ENCODE results near the gene ST6GALNAC4. TPM values are rescaled to one million over a fixed set of nuclear protein-coding genes. Genes with fewer than 3 reads are reported as not detected.
A peak's percentile ranks its signal among the peaks of the same experiment; 100 is the strongest.

Gene ST6GALNAC4
- total and polyA plus RNA-seq, 9 of the 15 experiments (the other 6 are each of a cell fraction or from before 2014, with no cell fraction given) = 2.6 to 43.1 (median 15.4) TPM

DNA sequence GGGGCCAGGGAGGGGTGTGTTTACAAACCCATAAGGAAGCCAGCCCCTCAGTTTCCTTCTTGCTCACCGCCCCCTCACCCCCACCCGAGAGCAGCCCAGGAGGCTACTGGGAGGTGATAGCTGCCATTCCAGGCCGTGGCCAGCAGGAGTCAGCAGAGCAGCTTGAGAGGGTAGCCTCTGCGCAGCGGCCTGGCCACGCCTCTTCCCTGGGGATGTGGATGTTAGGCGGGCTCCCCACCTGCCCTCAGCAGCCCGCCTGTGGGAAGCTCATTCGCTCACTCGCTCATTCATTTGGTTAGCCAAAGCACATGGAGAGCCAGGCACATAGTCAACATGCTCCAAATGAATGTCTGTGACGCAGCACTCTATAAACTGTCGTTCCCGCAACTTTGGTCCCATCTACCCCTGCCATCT, 26.9 kb upstream of the ST6GALNAC4 start (continued):
- TF ChIP-seq, protein P1, sequence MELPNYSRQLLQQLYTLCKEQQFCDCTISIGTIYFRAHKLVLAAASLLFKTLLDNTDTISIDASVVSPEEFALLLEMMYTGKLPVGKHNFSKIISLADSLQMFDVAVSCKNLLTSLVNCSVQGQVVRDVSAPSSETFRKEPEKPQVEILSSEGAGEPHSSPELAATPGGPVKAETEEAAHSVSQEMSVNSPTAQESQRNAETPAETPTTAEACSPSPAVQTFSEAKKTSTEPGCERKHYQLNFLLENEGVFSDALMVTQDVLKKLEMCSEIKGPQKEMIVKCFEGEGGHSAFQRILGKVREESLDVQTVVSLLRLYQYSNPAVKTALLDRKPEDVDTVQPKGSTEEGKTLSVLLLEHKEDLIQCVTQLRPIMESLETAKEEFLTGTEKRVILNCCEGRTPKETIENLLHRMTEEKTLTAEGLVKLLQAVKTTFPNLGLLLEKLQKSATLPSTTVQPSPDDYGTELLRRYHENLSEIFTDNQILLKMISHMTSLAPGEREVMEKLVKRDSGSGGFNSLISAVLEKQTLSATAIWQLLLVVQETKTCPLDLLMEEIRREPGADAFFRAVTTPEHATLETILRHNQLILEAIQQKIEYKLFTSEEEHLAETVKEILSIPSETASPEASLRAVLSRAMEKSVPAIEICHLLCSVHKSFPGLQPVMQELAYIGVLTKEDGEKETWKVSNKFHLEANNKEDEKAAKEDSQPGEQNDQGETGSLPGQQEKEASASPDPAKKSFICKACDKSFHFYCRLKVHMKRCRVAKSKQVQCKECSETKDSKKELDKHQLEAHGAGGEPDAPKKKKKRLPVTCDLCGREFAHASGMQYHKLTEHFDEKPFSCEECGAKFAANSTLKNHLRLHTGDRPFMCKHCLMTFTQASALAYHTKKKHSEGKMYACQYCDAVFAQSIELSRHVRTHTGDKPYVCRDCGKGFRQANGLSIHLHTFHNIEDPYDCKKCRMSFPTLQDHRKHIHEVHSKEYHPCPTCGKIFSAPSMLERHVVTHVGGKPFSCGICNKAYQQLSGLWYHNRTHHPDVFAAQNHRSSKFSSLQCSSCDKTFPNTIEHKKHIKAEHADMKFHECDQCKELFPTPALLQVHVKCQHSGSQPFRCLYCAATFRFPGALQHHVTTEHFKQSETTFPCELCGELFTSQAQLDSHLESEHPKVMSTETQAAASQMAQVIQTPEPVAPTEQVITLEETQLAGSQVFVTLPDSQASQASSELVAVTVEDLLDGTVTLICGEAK (IDR thresholded peaks at IDR 0.05) = no peak
- TF ChIP-seq, protein P1 (CRISPR knock-in tag; IDR thresholded peaks at IDR 0.05) = no peak
- TF ChIP-seq ZBTB17 (CRISPR knock-in tag; IDR thresholded peaks at IDR 0.05) (no peak), TGIF2 (CRISPR knock-in tag; IDR thresholded peaks at IDR 0.05) (no peak), NCOA4 (IDR thresholded peaks at IDR 0.05; ENCODE audit: partially characterized antibody) (no peak), JUN (IDR thresholded peaks at IDR 0.05; ENCODE audit: borderline replicate concordance, low read depth, low read length) (peak; percentile 19; the same call in 1 of the 2 replicates), JUN (CRISPR knock-in tag; IDR thresholded peaks at IDR 0.05; ENCODE audit: borderline replicate concordance) (no peak), ZNF584 (CRISPR knock-in tag; IDR thresholded peaks at IDR 0.05; ENCODE audit: low read depth) (no peak)
- TF ChIP-seq, protein P2, sequence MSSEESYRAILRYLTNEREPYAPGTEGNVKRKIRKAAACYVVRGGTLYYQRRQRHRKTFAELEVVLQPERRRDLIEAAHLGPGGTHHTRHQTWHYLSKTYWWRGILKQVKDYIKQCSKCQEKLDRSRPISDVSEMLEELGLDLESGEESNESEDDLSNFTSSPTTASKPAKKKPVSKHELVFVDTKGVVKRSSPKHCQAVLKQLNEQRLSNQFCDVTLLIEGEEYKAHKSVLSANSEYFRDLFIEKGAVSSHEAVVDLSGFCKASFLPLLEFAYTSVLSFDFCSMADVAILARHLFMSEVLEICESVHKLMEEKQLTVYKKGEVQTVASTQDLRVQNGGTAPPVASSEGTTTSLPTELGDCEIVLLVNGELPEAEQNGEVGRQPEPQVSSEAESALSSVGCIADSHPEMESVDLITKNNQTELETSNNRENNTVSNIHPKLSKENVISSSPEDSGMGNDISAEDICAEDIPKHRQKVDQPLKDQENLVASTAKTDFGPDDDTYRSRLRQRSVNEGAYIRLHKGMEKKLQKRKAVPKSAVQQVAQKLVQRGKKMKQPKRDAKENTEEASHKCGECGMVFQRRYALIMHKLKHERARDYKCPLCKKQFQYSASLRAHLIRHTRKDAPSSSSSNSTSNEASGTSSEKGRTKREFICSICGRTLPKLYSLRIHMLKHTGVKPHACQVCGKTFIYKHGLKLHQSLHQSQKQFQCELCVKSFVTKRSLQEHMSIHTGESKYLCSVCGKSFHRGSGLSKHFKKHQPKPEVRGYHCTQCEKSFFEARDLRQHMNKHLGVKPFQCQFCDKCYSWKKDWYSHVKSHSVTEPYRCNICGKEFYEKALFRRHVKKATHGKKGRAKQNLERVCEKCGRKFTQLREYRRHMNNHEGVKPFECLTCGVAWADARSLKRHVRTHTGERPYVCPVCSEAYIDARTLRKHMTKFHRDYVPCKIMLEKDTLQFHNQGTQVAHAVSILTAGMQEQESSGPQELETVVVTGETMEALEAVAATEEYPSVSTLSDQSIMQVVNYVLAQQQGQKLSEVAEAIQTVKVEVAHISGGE (CRISPR knock-in tag; IDR thresholded peaks at IDR 0.05) = no peak
- TF ChIP-seq, protein P3, sequence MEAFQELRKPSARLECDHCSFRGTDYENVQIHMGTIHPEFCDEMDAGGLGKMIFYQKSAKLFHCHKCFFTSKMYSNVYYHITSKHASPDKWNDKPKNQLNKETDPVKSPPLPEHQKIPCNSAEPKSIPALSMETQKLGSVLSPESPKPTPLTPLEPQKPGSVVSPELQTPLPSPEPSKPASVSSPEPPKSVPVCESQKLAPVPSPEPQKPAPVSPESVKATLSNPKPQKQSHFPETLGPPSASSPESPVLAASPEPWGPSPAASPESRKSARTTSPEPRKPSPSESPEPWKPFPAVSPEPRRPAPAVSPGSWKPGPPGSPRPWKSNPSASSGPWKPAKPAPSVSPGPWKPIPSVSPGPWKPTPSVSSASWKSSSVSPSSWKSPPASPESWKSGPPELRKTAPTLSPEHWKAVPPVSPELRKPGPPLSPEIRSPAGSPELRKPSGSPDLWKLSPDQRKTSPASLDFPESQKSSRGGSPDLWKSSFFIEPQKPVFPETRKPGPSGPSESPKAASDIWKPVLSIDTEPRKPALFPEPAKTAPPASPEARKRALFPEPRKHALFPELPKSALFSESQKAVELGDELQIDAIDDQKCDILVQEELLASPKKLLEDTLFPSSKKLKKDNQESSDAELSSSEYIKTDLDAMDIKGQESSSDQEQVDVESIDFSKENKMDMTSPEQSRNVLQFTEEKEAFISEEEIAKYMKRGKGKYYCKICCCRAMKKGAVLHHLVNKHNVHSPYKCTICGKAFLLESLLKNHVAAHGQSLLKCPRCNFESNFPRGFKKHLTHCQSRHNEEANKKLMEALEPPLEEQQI (IDR thresholded peaks at IDR 0.05) = no peak
- TF ChIP-seq, protein P4, sequence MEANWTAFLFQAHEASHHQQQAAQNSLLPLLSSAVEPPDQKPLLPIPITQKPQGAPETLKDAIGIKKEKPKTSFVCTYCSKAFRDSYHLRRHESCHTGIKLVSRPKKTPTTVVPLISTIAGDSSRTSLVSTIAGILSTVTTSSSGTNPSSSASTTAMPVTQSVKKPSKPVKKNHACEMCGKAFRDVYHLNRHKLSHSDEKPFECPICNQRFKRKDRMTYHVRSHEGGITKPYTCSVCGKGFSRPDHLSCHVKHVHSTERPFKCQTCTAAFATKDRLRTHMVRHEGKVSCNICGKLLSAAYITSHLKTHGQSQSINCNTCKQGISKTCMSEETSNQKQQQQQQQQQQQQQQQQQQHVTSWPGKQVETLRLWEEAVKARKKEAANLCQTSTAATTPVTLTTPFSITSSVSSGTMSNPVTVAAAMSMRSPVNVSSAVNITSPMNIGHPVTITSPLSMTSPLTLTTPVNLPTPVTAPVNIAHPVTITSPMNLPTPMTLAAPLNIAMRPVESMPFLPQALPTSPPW (CRISPR knock-in tag; IDR thresholded peaks at IDR 0.05) = peak; percentile 55; the same call in 1 of the 2 replicates
